ENCODE data around the gene TECR. TPM values are rescaled to one million over a fixed set of nuclear protein-coding genes. Genes with fewer than 3 reads are reported as not detected.

The TECR gene
- total and polyA plus RNA-seq, 10 donors, result 51.6 to 92.2 (median 74.4) TPM

DNA sequence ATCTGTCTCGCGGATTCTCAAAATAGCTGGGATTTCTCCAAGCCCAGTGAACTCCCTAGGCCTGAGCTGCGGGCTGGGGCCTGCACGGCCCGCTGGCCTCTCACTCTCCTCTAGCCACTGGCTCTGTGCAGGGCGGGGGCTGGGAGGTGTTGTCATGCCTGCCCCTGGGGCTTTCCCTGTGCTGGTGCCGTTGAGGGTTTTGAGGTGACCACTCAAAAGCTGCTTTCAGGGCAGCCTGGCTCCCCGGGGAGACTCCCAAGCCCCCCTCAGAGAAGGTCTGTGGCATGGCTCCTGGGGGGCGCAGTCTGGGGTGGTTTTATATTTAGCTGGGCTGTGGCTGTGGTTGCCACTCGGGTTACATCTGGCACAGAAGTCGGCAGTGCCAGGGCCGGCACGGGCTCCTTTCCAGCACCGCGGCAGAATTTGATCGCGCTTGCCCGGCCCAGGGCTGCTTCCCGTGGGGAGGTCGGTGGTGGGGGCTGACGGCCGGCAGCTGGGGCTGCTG is 32.5 kb downstream of the TECR start:
- DNase-seq, result no peak
- intact Hi-C loops (cut with DNase I; ENCODE audit: low total_unique reads), result no loop called here
- no peaks in the 10 kb centered on the region for H3K27me3 ChIP-seq (replicated peaks in 1 of 7)
- peak overlapping the region in 7 of 8 donors; percentile 13 to 64 (median 50) for H3K27ac ChIP-seq
- H3K36me3 ChIP-seq, result peaks cover 0 to 59% (median 27%) of the 10 kb centered on the region in 6 donors
- peaks cover 7 to 71% (median 40%) of the 10 kb centered on the region in 6 donors for H3K4me1 ChIP-seq
- no peak overlapping the region for H3K4me3 ChIP-seq
- 37 to 69% (median 60%) methylated on average over 11 to 22 of the region's 22 CpGs for WGBS, 5 donors
- no peaks in the 10 kb centered on the region for H3K9me3 ChIP-seq
- TF ChIP-seq, protein P1, sequence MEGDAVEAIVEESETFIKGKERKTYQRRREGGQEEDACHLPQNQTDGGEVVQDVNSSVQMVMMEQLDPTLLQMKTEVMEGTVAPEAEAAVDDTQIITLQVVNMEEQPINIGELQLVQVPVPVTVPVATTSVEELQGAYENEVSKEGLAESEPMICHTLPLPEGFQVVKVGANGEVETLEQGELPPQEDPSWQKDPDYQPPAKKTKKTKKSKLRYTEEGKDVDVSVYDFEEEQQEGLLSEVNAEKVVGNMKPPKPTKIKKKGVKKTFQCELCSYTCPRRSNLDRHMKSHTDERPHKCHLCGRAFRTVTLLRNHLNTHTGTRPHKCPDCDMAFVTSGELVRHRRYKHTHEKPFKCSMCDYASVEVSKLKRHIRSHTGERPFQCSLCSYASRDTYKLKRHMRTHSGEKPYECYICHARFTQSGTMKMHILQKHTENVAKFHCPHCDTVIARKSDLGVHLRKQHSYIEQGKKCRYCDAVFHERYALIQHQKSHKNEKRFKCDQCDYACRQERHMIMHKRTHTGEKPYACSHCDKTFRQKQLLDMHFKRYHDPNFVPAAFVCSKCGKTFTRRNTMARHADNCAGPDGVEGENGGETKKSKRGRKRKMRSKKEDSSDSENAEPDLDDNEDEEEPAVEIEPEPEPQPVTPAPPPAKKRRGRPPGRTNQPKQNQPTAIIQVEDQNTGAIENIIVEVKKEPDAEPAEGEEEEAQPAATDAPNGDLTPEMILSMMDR (IDR thresholded peaks at IDR 0.05 in 8 of 11, conservative IDR thresholded peaks at IDR 0.05 in 3 of 11), result no peak
- peak in 1 of 3 donors; percentile 12 for TF ChIP-seq POLR2AphosphoS5 (IDR thresholded peaks at IDR 0.05)
- no peak for TF ChIP-seq POLR2A (IDR thresholded peaks at IDR 0.05)

DNA sequence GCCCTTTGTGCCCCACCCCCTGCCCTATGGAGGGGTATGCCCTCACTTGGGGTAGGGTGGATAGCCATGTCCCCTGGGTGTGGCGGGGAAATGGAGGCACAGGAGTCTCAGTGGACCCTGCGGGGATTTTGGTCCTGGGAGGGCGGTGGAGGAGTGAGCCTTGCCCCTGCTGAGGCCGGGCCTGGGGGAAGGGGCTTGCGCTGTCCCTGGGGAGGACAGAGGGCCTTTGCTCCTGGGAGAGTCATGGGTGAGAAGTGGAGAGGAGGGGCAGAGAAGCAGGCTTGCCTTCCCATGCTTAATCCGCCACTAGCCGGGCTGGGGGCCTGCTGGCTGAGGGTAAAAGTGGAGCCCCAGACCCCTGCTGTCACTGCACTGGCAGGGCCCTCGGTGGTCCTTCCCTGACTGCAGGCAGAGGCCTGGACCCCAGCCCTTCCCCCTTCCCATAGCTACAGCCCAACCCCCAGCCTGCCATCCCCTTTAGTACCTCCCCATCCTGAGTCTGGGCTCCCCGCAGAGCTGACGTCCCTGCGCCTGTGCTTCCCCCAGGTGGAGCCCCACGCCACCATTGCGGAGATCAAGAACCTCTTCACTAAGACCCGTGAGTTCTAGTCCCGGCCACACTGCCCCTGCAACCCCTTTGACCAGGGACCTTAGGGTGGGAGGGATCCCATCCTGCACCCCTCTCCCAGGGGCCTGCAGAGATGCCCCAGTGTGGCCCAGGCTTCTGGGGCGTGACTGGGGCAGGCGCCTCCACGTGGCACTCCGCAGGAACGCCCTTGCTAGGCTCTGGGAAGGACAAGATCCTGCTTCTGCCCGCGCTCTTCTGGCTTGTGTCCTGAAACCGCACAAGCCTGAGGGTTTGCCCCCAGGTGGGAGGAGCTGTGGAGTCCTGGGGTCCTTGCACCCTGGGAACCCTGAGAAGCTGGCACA is 33.5 kb downstream of the TECR start:
- no peak overlapping the region for H3K4me3 ChIP-seq
- peaks cover 4 to 71% (median 41%) of the 10 kb centered on the region in 6 donors for H3K4me1 ChIP-seq
- intact Hi-C loops (cut with DNase I; ENCODE audit: low total_unique reads), result no loop called here
- no peaks in the 10 kb centered on the region for H3K27me3 ChIP-seq (replicated peaks in 1 of 7)
- peak overlapping the region in 6 of 8 donors; percentile 13 to 64 (median 56) for H3K27ac ChIP-seq
- no peak for DNase-seq
- peaks cover 0 to 70% (median 32%) of the 10 kb centered on the region in 6 donors for H3K36me3 ChIP-seq
- no peaks in the 10 kb centered on the region for H3K9me3 ChIP-seq
- TF ChIP-seq POLR2AphosphoS5 (IDR thresholded peaks at IDR 0.05), result no peak
- no peak for TF ChIP-seq POLR2A (IDR thresholded peaks at IDR 0.05)
- TF ChIP-seq, protein P1 (IDR thresholded peaks at IDR 0.05 in 8 of 11, conservative IDR thresholded peaks at IDR 0.05 in 3 of 11), result no peak
- WGBS, 5 donors, result 86 to 93% (median 89%) methylated on average over 17 to 23 of the region's 23 CpGs

DNA sequence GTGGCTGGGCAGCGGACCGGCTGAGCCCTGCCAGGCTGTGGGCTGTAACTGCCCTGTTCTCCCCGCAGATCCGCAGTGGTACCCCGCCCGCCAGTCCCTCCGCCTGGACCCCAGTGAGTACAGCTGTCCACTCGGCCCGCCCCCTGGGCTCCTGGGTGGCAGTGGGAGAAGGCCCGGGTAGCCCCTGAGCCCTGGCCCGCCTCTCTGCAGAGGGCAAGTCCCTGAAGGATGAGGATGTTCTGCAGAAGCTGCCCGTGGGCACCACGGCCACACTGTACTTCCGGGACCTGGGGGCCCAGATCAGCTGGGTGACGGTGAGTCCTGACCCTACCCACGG is 34.2 kb downstream of the TECR start:
- H3K27ac ChIP-seq, result no peak overlapping the region
- intact Hi-C loops (cut with DNase I; ENCODE audit: low total_unique reads), result no loop called here
- DNase-seq, result no peak
- H3K36me3 ChIP-seq, result peaks cover 0 to 73% (median 32%) of the 10 kb centered on the region in 6 donors
- no peaks in the 10 kb centered on the region for H3K27me3 ChIP-seq (replicated peaks in 1 of 7)
- H3K4me1 ChIP-seq, result peaks cover 4 to 71% (median 41%) of the 10 kb centered on the region in 6 donors
- no peak overlapping the region for H3K4me3 ChIP-seq
- WGBS, 5 donors, result 84 to 99% (median 93%) methylated on average over 5 to 16 of the region's 16 CpGs
- TF ChIP-seq, protein P1 (IDR thresholded peaks at IDR 0.05 in 8 of 11, conservative IDR thresholded peaks at IDR 0.05 in 3 of 11), result no peak
- no peak for TF ChIP-seq POLR2AphosphoS5 (IDR thresholded peaks at IDR 0.05)
- no peak for TF ChIP-seq POLR2A (IDR thresholded peaks at IDR 0.05)
- H3K9me3 ChIP-seq, result no peaks in the 10 kb centered on the region
